Measurements from ENCODE around the gene GASK1A. TPM values are rescaled to one million over a fixed set of nuclear protein-coding genes. Genes with fewer than 3 reads are reported as not detected.

The GASK1A gene
- total RNA-seq, 6 experiments from 2014 or later: 5.5 to 17.5 (median 10.5) TPM

DNA sequence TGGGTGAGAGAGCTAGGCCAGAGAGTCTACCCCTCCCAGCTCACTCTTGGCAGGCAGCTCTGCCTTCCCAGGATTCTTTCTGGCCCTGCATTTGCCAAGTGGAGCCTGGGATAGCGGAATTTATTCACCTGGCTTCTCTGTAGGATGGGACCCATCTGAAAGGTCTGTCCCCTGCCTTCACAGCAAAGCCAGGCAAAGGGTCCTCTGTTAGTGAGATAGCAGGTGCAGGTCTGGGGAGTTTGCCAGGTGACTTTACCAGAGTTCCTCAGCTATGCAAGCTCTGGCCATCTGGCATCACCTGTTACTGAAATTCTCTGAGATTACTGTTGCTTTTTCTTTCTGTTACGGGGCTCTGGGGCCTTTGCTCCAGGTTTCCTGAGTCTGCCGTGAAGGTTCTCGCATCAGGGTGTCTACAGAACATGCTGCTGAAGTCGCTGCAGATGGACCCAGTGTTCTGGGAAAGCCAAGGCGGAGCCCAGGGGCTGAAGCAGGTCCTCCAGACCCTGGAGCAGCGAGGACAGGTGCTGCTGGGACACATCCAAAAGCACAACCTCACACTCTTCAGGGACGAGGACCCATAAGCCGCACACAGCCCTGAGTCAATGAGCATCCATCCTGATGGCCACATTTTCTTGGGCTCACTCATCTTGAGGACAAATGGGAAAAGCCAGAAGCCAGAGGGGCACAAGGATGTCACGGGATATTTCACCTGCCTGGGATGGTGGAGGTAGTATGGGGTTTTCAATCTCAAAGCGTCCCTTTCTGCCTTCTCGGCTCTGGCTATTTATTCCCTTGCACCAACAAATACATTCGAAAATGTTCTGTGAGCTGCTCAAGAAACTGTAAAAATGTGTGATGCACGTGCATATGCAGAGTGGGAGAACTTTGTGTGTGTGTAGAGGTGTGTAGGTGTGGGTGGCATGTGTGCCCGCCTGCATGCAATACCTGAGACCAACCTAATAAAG lies 77.0 kb downstream of the GASK1A start:
- WGBS (ENCODE audit: insufficient coverage, low coverage, low lambda C conversion rate, missing lambda C conversion rate): 77% methylated on average over 7 of the region's 15 CpGs
- H3K36me3 ChIP-seq: no peaks in the 10 kb centered on the region
- intact Hi-C loops (cut with DNase I): no loop called here
- no peak overlapping the region for H3K4me3 ChIP-seq
- H3K27me3 ChIP-seq: no peaks in the 10 kb centered on the region
- DNase-seq (no peak), ATAC-seq (no peak)
- H3K4me1 ChIP-seq: no peaks in the 10 kb centered on the region
- TF ChIP-seq, protein P1, sequence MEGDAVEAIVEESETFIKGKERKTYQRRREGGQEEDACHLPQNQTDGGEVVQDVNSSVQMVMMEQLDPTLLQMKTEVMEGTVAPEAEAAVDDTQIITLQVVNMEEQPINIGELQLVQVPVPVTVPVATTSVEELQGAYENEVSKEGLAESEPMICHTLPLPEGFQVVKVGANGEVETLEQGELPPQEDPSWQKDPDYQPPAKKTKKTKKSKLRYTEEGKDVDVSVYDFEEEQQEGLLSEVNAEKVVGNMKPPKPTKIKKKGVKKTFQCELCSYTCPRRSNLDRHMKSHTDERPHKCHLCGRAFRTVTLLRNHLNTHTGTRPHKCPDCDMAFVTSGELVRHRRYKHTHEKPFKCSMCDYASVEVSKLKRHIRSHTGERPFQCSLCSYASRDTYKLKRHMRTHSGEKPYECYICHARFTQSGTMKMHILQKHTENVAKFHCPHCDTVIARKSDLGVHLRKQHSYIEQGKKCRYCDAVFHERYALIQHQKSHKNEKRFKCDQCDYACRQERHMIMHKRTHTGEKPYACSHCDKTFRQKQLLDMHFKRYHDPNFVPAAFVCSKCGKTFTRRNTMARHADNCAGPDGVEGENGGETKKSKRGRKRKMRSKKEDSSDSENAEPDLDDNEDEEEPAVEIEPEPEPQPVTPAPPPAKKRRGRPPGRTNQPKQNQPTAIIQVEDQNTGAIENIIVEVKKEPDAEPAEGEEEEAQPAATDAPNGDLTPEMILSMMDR (IDR thresholded peaks at IDR 0.05): no peak
- no peak for TF ChIP-seq POLR2A (IDR thresholded peaks at IDR 0.05)
- H3K9me3 ChIP-seq: no peaks in the 10 kb centered on the region
- H3K27ac ChIP-seq: no peak overlapping the region

DNA sequence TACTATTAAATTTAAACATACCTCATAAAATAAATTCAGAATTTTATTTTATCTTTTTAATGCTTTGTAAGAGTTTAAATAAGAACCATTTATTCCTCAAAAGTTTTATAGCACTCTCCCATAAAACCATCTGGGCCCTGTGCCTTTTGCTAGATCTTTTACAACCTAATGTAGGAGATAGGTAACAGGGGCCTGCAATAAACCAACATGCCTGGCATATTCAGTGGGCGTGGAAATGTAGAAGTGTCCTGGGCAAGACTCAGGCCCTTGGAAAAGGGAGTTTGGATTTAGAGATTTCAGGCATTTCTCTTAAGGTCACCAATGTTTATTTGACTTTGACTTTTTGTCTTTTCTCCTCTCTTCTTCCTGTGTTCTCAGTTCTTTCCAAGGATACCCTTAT lies 80.3 kb downstream of the GASK1A start:
- TF ChIP-seq, protein P1 (IDR thresholded peaks at IDR 0.05): no peak
- TF ChIP-seq POLR2A (IDR thresholded peaks at IDR 0.05): no peak
- 100% methylated on average over 1 of the region's 1 CpG for WGBS (ENCODE audit: insufficient coverage, low coverage, low lambda C conversion rate, missing lambda C conversion rate)
- H3K4me3 ChIP-seq: no peak overlapping the region
- no peaks in the 10 kb centered on the region for H3K9me3 ChIP-seq
- H3K4me1 ChIP-seq: no peaks in the 10 kb centered on the region
- ATAC-seq (no peak), DNase-seq (no peak)
- no peak overlapping the region for H3K27ac ChIP-seq
- no peaks in the 10 kb centered on the region for H3K27me3 ChIP-seq
- intact Hi-C loops (cut with DNase I): no loop called here
- no peaks in the 10 kb centered on the region for H3K36me3 ChIP-seq

DNA sequence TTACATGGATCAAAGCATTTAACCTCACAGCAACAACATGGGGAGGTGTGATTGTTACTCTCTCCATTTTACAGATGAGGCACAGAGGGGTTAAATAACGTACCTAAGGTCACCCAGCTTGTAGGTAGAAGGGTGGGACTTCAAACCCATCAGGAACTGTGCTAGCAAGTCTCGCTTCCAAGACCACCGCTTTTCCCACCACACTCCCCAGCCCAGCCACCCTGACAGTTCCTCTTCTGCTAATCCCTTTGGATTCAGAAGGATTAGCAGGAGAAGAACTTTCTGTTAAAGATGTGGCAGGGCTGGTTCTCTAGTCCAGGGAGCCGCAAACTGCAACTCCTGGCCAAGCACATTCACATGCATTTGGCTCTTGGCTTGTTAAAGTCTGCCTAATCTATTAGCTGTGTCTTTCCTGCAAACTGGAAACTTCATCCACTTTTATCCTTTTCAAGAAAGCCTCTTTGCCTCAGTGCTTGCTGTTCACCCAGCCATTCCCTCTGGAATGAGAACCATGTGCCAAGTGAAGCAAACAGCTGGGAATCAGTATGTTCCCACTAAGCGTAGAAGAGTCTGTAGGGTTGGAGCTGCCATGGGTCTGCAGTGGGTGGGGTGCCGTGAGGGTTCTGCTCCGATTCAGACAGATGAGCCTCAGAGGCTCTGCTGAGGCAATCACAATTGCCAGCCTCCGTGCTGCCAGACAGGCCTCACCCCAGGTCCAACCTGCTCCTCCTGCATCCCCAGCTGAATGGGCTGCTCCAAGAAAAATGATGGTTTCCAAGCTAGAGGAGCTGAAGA lies 82.2 kb downstream of the GASK1A start:
- no peaks in the 10 kb centered on the region for H3K27me3 ChIP-seq
- TF ChIP-seq, protein P1 (IDR thresholded peaks at IDR 0.05): no peak
- TF ChIP-seq POLR2A (IDR thresholded peaks at IDR 0.05): no peak
- ATAC-seq (no peak), DNase-seq (no peak)
- no peak overlapping the region for H3K4me3 ChIP-seq
- intact Hi-C loops (cut with DNase I): no loop called here
- no peak overlapping the region for H3K27ac ChIP-seq
- no peaks in the 10 kb centered on the region for H3K36me3 ChIP-seq
- no peaks in the 10 kb centered on the region for H3K4me1 ChIP-seq
- 94% methylated on average over 7 of the region's 8 CpGs for WGBS (ENCODE audit: insufficient coverage, low coverage, low lambda C conversion rate, missing lambda C conversion rate)
- H3K9me3 ChIP-seq: no peaks in the 10 kb centered on the region

DNA sequence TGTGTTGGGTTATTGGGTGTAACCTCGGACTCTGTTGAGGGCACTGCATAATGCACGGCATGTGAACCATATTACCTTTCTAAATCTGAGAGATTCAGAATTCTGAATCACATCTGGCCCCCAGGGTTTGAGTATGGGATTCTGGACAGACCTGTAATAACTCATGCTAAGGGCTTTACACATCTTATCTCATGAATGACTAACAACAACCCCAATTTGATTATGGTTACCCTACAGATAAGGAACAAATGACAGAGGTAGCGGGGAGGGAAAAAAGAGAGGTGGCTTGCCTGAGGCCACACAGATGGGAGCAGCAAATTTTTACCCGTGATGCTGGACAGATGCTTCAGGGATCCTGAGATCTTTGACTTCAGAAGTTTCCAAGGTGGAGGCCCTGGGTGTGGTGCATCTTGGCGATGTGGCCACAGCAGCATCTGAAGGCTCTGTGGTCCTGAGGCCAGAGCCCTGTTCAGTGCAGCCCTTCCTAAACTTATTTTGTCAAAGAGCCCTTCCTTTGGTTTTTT lies 83.0 kb downstream of the GASK1A start:
- DNase-seq (no peak), ATAC-seq (no peak)
- Histone ChIP-seq H3K36me3 (no peaks in the 10 kb centered on the region), H3K27me3 (no peaks in the 10 kb centered on the region), H3K4me3 (no peak overlapping the region), H3K9me3 (no peaks in the 10 kb centered on the region), H3K27ac (no peak overlapping the region), H3K4me1 (no peaks in the 10 kb centered on the region)
- intact Hi-C loops (cut with DNase I): no loop called here
- 88% methylated on average over 3 of the region's 5 CpGs for WGBS (ENCODE audit: insufficient coverage, low coverage, low lambda C conversion rate, missing lambda C conversion rate)
- TF ChIP-seq, protein P1 (IDR thresholded peaks at IDR 0.05): no peak
- TF ChIP-seq POLR2A (IDR thresholded peaks at IDR 0.05): no peak
